CD4-positive, alpha-beta memory T cell (primary cell): ENCODE data around the gene CDK14. TPM values are rescaled to one million over a fixed set of nuclear protein-coding genes. Genes with fewer than 3 reads are reported as not detected.

Source experiments
- CTCF ChIA-PET: fragments of 350-600 bp; sonication (Branson Sonifier 250); formaldehyde crosslinking; loops from one replicate; lab custom pipeline; 2021; ENCODE audit warnings: inconsistent platforms; ENCODE audit not compliant: partially characterized antibody; lab: Charles Lee
- POLR2A ChIA-PET: fragments of 350-600 bp; sonication (Branson Sonifier 250); formaldehyde crosslinking; loops from one replicate; lab custom pipeline; 2021; ENCODE audit not compliant: partially characterized antibody; lab: Charles Lee
- DNase-seq, 5 donors: peaks; one replicate each; pipeline versions ENCODE4 v3.0.0 to v3.0.0-alpha.2; 2020 to 2022; ENCODE audit warnings: mixed read lengths in 1 of 5
- H3K27ac ChIP-seq: one replicate; pipeline ENCODE4 v1.7.0; 2013; ENCODE audit warnings: low read depth, low read length
- H3K27me3 ChIP-seq: 2 replicates; pipeline ENCODE4 v1.7.0; 2013; ENCODE audit warnings: mild to moderate bottlenecking, low read length, moderate library complexity; ENCODE audit not compliant: insufficient read depth
- H3K36me3 ChIP-seq: 2 replicates; pipeline ENCODE4 v1.7.0; 2013; ENCODE audit warnings: mild to moderate bottlenecking, low read length, moderate library complexity; ENCODE audit not compliant: insufficient read depth
- H3K4me1 ChIP-seq: 2 replicates; pipeline ENCODE4 v1.7.0; 2013; ENCODE audit warnings: mild to moderate bottlenecking, low read length, moderate library complexity; ENCODE audit not compliant: insufficient read depth
- H3K4me3 ChIP-seq, 2 donors: one replicate each; pipeline ENCODE4 v1.7.0; 2013; ENCODE audit warnings: low read length in 2 of 2, mild to moderate bottlenecking in 1 of 2
- H3K9me3 ChIP-seq, 2 donors: one replicate each; pipeline ENCODE4 v1.7.0; 2013; ENCODE audit warnings: low read length in 2 of 2, control low read depth in 1 of 2; ENCODE audit not compliant: control insufficient read depth in 1 of 2
- H3K27ac Mint-ChIP-seq, 7 donors: one replicate each; pipeline ENCODE4 v1.8.0; 2020 to 2021; ENCODE audit warnings: mixed read lengths in 7 of 7, mild to moderate bottlenecking in 6 of 7, inconsistent platforms in 3 of 7, moderate library complexity in 3 of 7
- H3K27me3 Mint-ChIP-seq, 2 donors: one replicate each; pipeline ENCODE4 v1.8.0; 2020 to 2021; ENCODE audit warnings: mixed read lengths in 2 of 2
- H3K36me3 Mint-ChIP-seq, 2 donors: one replicate each; pipeline ENCODE4 v1.8.0; 2020 to 2021; ENCODE audit warnings: mixed read lengths in 2 of 2, inconsistent platforms in 1 of 2, mild to moderate bottlenecking in 1 of 2
- H3K4me1 Mint-ChIP-seq, 4 donors: one replicate each; pipeline ENCODE4 v1.8.0; 2020 to 2021; ENCODE audit warnings: mixed read lengths in 4 of 4, mild to moderate bottlenecking in 1 of 4
- H3K4me3 Mint-ChIP-seq, 8 donors: one replicate each; pipeline ENCODE4 v1.8.0; 2020 to 2021; ENCODE audit warnings: mixed read lengths in 8 of 8, mild to moderate bottlenecking in 7 of 8, moderate library complexity in 6 of 8, inconsistent platforms in 3 of 8
- H3K9me3 Mint-ChIP-seq, 8 donors: one replicate each; pipeline ENCODE4 v1.8.0; 2020 to 2021; ENCODE audit warnings: mixed read lengths in 8 of 8, mild to moderate bottlenecking in 5 of 8, inconsistent platforms in 3 of 8, moderate library complexity in 1 of 8
- intact Hi-C: fragments of 100-400 bp; cut with micrococcal nuclease; formaldehyde crosslinking; loops from one replicate; pipeline ENCODE4 v1.15.1; 2023
- polyA plus RNA-seq, 2 donors: library from polyadenylated mRNA; unstranded; fragments of 300-500 nt; fragmentation: Illumina TruSeq; gene quantifications; one replicate each; pipeline ENCODE4 v1.2.3, GENCODE V29; 2021
- total RNA-seq, 2 experiments: library from RNA; stranded (reverse); gene quantifications; one replicate each; pipeline ENCODE4 v1.2.3, GENCODE V29; 2021

The CDK14 gene
- total and polyA plus RNA-seq, 4 experiments from 2014 or later: 0.47 to 0.81 (median 0.70) TPM; not detected in 1

GRCh38 chr7:91142743-91143142 lies 546.6 kb downstream of the CDK14 start:
- POLR2A ChIA-PET: no interaction called here
- Mint-ChIP-seq H3K4me1 (no peaks in the 10 kb centered on the region), H3K27me3 (no peaks in the 10 kb centered on the region), H3K9me3 (peaks cover 0 to 4% (median under 1%) of the 10 kb centered on the region in 8 donors), H3K36me3 (no peaks in the 10 kb centered on the region), H3K4me3 (no peak overlapping the region), H3K27ac (no peak overlapping the region)
- Histone ChIP-seq H3K27me3 (no peaks in the 10 kb centered on the region), H3K9me3 (no peaks in the 10 kb centered on the region), H3K27ac (no peak overlapping the region), H3K4me1 (no peaks in the 10 kb centered on the region), H3K4me3 (no peak overlapping the region), H3K36me3 (no peaks in the 10 kb centered on the region)
- CTCF ChIA-PET: no interaction called here
- intact Hi-C loops: no loop called here
- DNase-seq: no peak

GRCh38 chr7:91149341-91150246 lies 553.5 kb downstream of the CDK14 start:
- DNase-seq: no peak
- CTCF ChIA-PET: no interaction called here
- Histone ChIP-seq H3K36me3 (no peaks in the 10 kb centered on the region), H3K27me3 (no peaks in the 10 kb centered on the region), H3K4me3 (no peak overlapping the region), H3K9me3 (no peaks in the 10 kb centered on the region), H3K27ac (no peak overlapping the region), H3K4me1 (no peaks in the 10 kb centered on the region)
- H3K4me3 Mint-ChIP-seq: no peak overlapping the region
- H3K27me3 Mint-ChIP-seq: peaks cover 0 to 2% of the 10 kb centered on the region in 2 donors
- intact Hi-C loops: no loop called here
- no peak overlapping the region for H3K27ac Mint-ChIP-seq
- peaks cover 0 to 2% (median 0%) of the 10 kb centered on the region in 8 donors for H3K9me3 Mint-ChIP-seq
- H3K36me3 Mint-ChIP-seq: no peaks in the 10 kb centered on the region
- H3K4me1 Mint-ChIP-seq: no peaks in the 10 kb centered on the region
- POLR2A ChIA-PET: no interaction called here

- Histone ChIP-seq H3K4me3 (no peak overlapping the region), H3K27ac (no peak overlapping the region), H3K36me3 (no peaks in the 10 kb centered on the region), H3K9me3 (no peaks in the 10 kb centered on the region), H3K4me1 (no peaks in the 10 kb centered on the region), H3K27me3 (no peaks in the 10 kb centered on the region)
- Mint-ChIP-seq H3K9me3 (peaks cover 0 to 2% (median 0%) of the 10 kb centered on the region in 8 donors), H3K4me3 (no peak overlapping the region), H3K27ac (no peak overlapping the region), H3K36me3 (no peaks in the 10 kb centered on the region), H3K4me1 (no peaks in the 10 kb centered on the region), H3K27me3 (peaks cover 0 to 2% of the 10 kb centered on the region in 2 donors)
- intact Hi-C loops: no loop called here
- ChIA-PET POLR2A (no interaction called here), CTCF (no interaction called here)
- DNase-seq: no peak
Measured at GRCh38 chr7:91151916-91152315, 555.8 kb downstream of the CDK14 start.

DNA sequence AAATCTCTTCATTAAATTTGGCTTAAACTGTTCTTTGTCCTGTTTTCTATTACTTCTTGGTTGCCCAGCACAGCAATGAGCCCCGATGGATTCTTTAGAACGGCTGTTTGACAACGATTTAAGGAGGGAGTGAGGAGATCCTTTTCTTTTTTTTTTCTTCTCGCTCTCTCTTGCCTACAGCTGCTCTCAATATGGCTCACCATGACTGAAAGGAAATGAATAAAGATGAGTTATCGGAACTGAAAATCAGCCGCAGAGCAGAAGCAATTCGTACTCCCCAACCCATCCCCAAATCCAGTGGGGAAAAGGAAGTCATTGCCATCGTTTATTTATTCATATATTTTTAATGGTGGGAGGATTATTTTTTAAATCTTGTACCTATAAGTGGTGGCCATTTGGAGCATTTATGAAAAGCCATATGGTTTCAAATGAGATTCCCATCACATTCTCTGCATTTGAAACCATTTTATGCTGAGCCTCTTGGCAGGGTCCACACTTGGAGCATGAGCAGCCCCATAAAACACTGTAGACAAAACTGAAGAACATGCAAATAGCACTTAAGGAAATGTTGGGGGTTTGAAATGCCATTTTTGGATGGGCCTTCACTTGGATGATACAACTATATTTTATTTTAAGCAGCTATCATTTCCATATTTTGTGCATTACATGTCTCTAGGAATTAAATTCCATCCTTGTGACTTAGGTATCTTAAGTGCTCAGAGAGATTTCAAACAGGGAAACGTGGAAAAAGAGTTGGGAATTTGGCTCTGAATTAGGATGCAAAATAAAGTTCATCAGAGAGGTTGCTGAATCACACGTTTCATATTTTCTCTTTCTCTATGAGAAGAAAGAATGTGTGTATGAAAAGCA lies 560.4 kb downstream of the CDK14 start:
- ChIA-PET CTCF (no interaction called here), POLR2A (no interaction called here)
- no peaks in the 10 kb centered on the region for H3K27me3 Mint-ChIP-seq
- H3K4me1 Mint-ChIP-seq: no peaks in the 10 kb centered on the region
- intact Hi-C loops: no loop called here
- no peak overlapping the region for H3K4me3 Mint-ChIP-seq
- no peaks in the 10 kb centered on the region for H3K36me3 ChIP-seq
- H3K27ac Mint-ChIP-seq: no peak overlapping the region
- no peak for DNase-seq
- no peak overlapping the region for H3K27ac ChIP-seq
- no peaks in the 10 kb centered on the region for H3K27me3 ChIP-seq
- H3K4me1 ChIP-seq: no peaks in the 10 kb centered on the region
- H3K36me3 Mint-ChIP-seq: no peaks in the 10 kb centered on the region
- H3K9me3 Mint-ChIP-seq: peaks cover 0 to 2% (median 0%) of the 10 kb centered on the region in 8 donors
- H3K4me3 ChIP-seq: no peak overlapping the region
- H3K9me3 ChIP-seq: no peaks in the 10 kb centered on the region

- no peak overlapping the region for H3K27ac Mint-ChIP-seq
- Histone ChIP-seq H3K27me3 (no peaks in the 10 kb centered on the region), H3K9me3 (no peaks in the 10 kb centered on the region), H3K27ac (no peak overlapping the region), H3K4me3 (no peak overlapping the region), H3K4me1 (no peaks in the 10 kb centered on the region), H3K36me3 (no peaks in the 10 kb centered on the region)
- ChIA-PET CTCF (no interaction called here), POLR2A (no interaction called here)
- intact Hi-C loops: no loop called here
- DNase-seq: no peak
- H3K4me1 Mint-ChIP-seq: no peaks in the 10 kb centered on the region
- H3K4me3 Mint-ChIP-seq: no peak overlapping the region
- H3K9me3 Mint-ChIP-seq: peaks cover 0 to 2% (median 0%) of the 10 kb centered on the region in 8 donors
- H3K27me3 Mint-ChIP-seq: no peaks in the 10 kb centered on the region
- H3K36me3 Mint-ChIP-seq: no peaks in the 10 kb centered on the region
Measured at GRCh38 chr7:91157579-91158320, 561.6 kb downstream of the CDK14 start.

DNA sequence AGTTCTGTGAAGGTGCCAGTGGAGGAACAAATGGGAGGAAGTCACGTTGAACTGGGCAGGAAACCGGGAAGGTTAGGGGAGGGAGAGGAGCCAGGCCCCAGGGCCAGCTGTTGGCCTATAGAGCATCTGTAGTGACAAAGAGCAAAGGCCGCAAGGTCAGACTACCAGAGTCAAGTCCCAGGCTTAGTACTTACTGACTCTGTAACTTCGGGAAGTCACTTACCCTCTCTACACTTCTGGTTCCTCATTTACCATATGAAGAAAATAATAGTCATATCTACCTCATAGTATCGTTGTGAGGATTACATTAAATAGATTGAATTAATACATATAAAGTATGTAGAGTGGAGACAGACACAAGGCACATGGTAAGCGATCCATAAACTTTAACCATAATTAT lies 566.3 kb downstream of the CDK14 start:
- no peak overlapping the region for H3K27ac ChIP-seq
- no peak overlapping the region for H3K4me3 Mint-ChIP-seq
- H3K4me1 Mint-ChIP-seq: no peaks in the 10 kb centered on the region
- no peaks in the 10 kb centered on the region for H3K9me3 ChIP-seq
- H3K36me3 Mint-ChIP-seq: no peaks in the 10 kb centered on the region
- intact Hi-C loops: no loop called here
- H3K9me3 Mint-ChIP-seq: peaks cover 0 to 4% (median 0%) of the 10 kb centered on the region in 8 donors
- ChIA-PET POLR2A (no interaction called here), CTCF (no interaction called here)
- no peak overlapping the region for H3K4me3 ChIP-seq
- H3K4me1 ChIP-seq: no peaks in the 10 kb centered on the region
- H3K27me3 ChIP-seq: no peaks in the 10 kb centered on the region
- H3K27ac Mint-ChIP-seq: no peak overlapping the region
- no peak for DNase-seq
- no peaks in the 10 kb centered on the region for H3K27me3 Mint-ChIP-seq
- no peaks in the 10 kb centered on the region for H3K36me3 ChIP-seq

DNA sequence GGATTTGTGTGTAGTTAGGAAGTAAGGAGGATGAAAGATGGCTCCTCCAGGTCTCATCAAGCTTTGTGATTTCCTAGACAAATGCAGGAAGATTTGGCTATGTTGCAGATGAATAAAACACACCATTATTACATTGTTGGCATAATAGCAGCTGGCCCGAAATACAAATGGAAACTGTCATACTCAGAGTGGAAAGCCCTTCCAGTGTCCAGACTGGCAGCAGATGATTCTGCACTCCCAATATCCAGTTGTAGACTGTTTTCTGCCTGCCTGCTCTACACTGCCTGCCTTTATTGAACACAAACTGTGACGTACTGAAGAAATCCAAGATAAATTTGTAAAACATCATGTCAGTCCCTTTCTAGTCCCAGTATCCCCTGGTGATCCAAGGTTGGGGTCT lies 568.4 kb downstream of the CDK14 start:
- no peak overlapping the region for H3K27ac Mint-ChIP-seq
- no peaks in the 10 kb centered on the region for H3K4me1 ChIP-seq
- no peaks in the 10 kb centered on the region for H3K27me3 ChIP-seq
- H3K9me3 Mint-ChIP-seq: peaks cover 0 to 5% (median 0%) of the 10 kb centered on the region in 8 donors
- DNase-seq: no peak
- H3K36me3 Mint-ChIP-seq: no peaks in the 10 kb centered on the region
- no peak overlapping the region for H3K4me3 Mint-ChIP-seq
- no peak overlapping the region for H3K4me3 ChIP-seq
- H3K27ac ChIP-seq: no peak overlapping the region
- H3K27me3 Mint-ChIP-seq: no peaks in the 10 kb centered on the region
- no peaks in the 10 kb centered on the region for H3K36me3 ChIP-seq
- ChIA-PET POLR2A (no interaction called here), CTCF (no interaction called here)
- H3K4me1 Mint-ChIP-seq: no peaks in the 10 kb centered on the region
- no peaks in the 10 kb centered on the region for H3K9me3 ChIP-seq
- intact Hi-C loops: no loop called here
